ENCODE measurements around the gene ELAVL3. TPM values are rescaled to one million over a fixed set of nuclear protein-coding genes. Genes with fewer than 3 reads are reported as not detected.
A peak's percentile ranks its signal among the peaks of the same experiment; 100 is the strongest.

The ELAVL3 gene
- total and polyA plus RNA-seq, 2 of the 8 experiments (the other 6 are each of a cell fraction or from before 2014, with no cell fraction given) = 0.80 to 1.0 TPM

GRCh38 chr19:11451327-11451870 is 29.4 kb downstream of the ELAVL3 start:
- Histone ChIP-seq H3K4me3 (ENCODE audit: extremely low read depth in 1 of 4, insufficient read depth in 2 of 4, low read depth in 3 of 4, low read length in 4 of 4) (peak overlapping the region in 1 of 4 experiments; percentile 36; a peak in 1 of 8 replicates), H2AK5ac (ENCODE audit: low read depth, low read length) (no peak overlapping the region), H2BK120ac (replicated peaks; ENCODE audit: low read depth, low read length) (no peak overlapping the region), H3K9ac (replicated peaks in 1 of 4; ENCODE audit: extremely low read depth in 1 of 4, low read depth in 3 of 4, low read length in 3 of 4) (no peak overlapping the region), H4K8ac (ENCODE audit: extremely low read depth, insufficient read depth, low read length) (peak overlapping the region; percentile 62; the same call in 1 of the 2 replicates), H4K5ac (ENCODE audit: insufficient read length, low read depth, low read length) (no peak overlapping the region), H3K27ac (ENCODE audit: low read depth, low read length) (no peak overlapping the region), H3K4me1 (replicated peaks in 1 of 4; ENCODE audit: control insufficient read depth in 3 of 4, insufficient read depth in 4 of 4, low read length in 3 of 4) (peaks cover 2 to 13% (median 7%) of the 10 kb centered on the region in 4 experiments; a peak in 6 of 7 replicates), H4K20me1 (replicated peaks in 1 of 2; ENCODE audit: control insufficient read depth in 1 of 2, insufficient read depth in 2 of 2, low read length in 2 of 2) (peaks cover 0 to 10% of the 10 kb centered on the region in 2 experiments), H2BK20ac (ENCODE audit: low read length) (no peak overlapping the region), H3K27me3 (replicated peaks in 1 of 4; ENCODE audit: control insufficient read depth in 3 of 4, extremely low read depth in 1 of 4, insufficient read depth in 3 of 4, low read length in 3 of 4) (no peaks in the 10 kb centered on the region), H3K4me2 (ENCODE audit: insufficient read depth in 1 of 2, low read depth in 2 of 2, low read length in 2 of 2) (peak overlapping the region; percentile 36 to 51; a peak in 3 of 4 replicates), H2BK12ac (ENCODE audit: low read depth, low read length) (no peak overlapping the region), H3K4ac (replicated peaks; ENCODE audit: insufficient read length, low read depth, low read length) (no peak overlapping the region), H3K18ac (ENCODE audit: extremely low read depth, low read length) (no peak overlapping the region; the same call in 1 of the 2 replicates), H3K56ac (replicated peaks; ENCODE audit: insufficient read length, low read depth, low read length) (no peak overlapping the region), H3K79me2 (ENCODE audit: control insufficient read depth in 1 of 2, insufficient read depth in 2 of 2, low read length in 2 of 2) (no peaks in the 10 kb centered on the region), H3K23me2 (ENCODE audit: low read depth, low read length) (no peaks in the 10 kb centered on the region), H2AFZ (ENCODE audit: low read length) (no peak overlapping the region), H3K23ac (ENCODE audit: insufficient read length) (no peak overlapping the region), H2BK5ac (ENCODE audit: low read depth, low read length) (no peak overlapping the region), H3K36me3 (ENCODE audit: control insufficient read depth in 2 of 4, insufficient read depth in 4 of 4, low read length in 3 of 4) (peaks cover 6 to 33% (median 24%) of the 10 kb centered on the region in 4 experiments; a peak in 5 of 8 replicates), H3K9me3 (ENCODE audit: insufficient read depth in 2 of 2, low read depth in 1 of 2, low read length in 1 of 2) (no peaks in the 10 kb centered on the region), H2BK15ac (ENCODE audit: low read length) (no peak overlapping the region), H3K79me1 (ENCODE audit: low read depth, low read length) (no peaks in the 10 kb centered on the region), H4K91ac (replicated peaks; ENCODE audit: insufficient read length, low read length) (no peak overlapping the region), H3K14ac (ENCODE audit: insufficient read length) (no peak overlapping the region)
- FAIRE-seq (no peak), DNase-seq (ENCODE audit: low read depth in 1 of 2, low spot score in 2 of 2) (no peak)
- ChIA-PET POLR2A (ENCODE audit: partially characterized antibody) (interaction anchor here (1.1 to 3.3 kb wide), 7 partner anchors 14 to 67 kb away, joined by 3 to 14 read pairs (median 9); partner anchors contain the start of genes ELAVL3, EPOR, ODAD3 and PRKCSH), CTCF (ENCODE audit: partially characterized antibody) (interaction anchor here (1.1 to 2.3 kb wide), 8 partner anchors 9 to 142 kb away, joined by 3 to 22 read pairs (median 8); partner anchors contain the start of genes ELAVL3, EPOR and ODAD3)
- 49% methylated on average over 10 of the region's 13 CpGs; no CpG with 5 or more reads in 1 of the 2 experiments for WGBS, 2 experiments (ENCODE audit: extremely low coverage in 1 of 2, insufficient coverage in 1 of 2, insufficient read length in 1 of 2, insufficient replicate concordance in 2 of 2, low coverage in 1 of 2, low lambda C conversion rate in 2 of 2, missing lambda C conversion rate in 1 of 2)
- no peak for TF ChIP-seq NRF1 (IDR thresholded peaks at IDR 0.05; ENCODE audit: low read depth, low read length)
- no peak for TF ChIP-seq KDM4A (IDR thresholded peaks at IDR 0.05; ENCODE audit: low read depth, low read length, severe bottlenecking)
